DOHH2 (cell line): ENCODE results near the gene FRMD3.

Experiments
- H3F3A ChIP-seq: fragments of 200-600 bp; sonication (generic), shearing (Covaris generic); 2 replicates; pipeline ENCODE4 v1.6.0; 2016; ENCODE audit warnings: antibody characterized with exemption, mild to moderate bottlenecking; ENCODE audit not compliant: control insufficient read depth, insufficient read depth
- H3K27ac ChIP-seq: fragments of 200-600 bp; sonication (generic); 2 replicates; pipeline ENCODE4 v1.5.1; 2014; ENCODE audit warnings: low read depth, mild to moderate bottlenecking, low read length, moderate library complexity
- H3K27me3 ChIP-seq: fragments of 200-600 bp; sonication (generic); 2 replicates; pipeline ENCODE4 v1.6.1; 2014; ENCODE audit warnings: mild to moderate bottlenecking, low read length, mixed read lengths; ENCODE audit not compliant: control insufficient read depth
- H3K36me3 ChIP-seq: fragments of 200-600 bp; sonication (generic); 2 replicates; pipeline ENCODE4 v1.6.1; 2014; ENCODE audit warnings: mild to moderate bottlenecking, low read length, moderate library complexity, mixed read lengths; ENCODE audit not compliant: control insufficient read depth
- H3K4me1 ChIP-seq: fragments of 200-600 bp; sonication (generic); 2 replicates; pipeline ENCODE4 v1.6.1; 2014; ENCODE audit warnings: mild to moderate bottlenecking, low read length, mixed read lengths; ENCODE audit not compliant: control insufficient read depth
- H3K4me2 ChIP-seq: fragments of 200-600 bp; sonication (generic); 2 replicates; pipeline ENCODE4 v1.6.0; 2014; ENCODE audit warnings: mild to moderate bottlenecking, low read length, moderate library complexity
- H3K4me3 ChIP-seq: fragments of 200-600 bp; sonication (generic); 2 replicates; pipeline ENCODE4 v1.5.1; 2014; ENCODE audit warnings: mild to moderate bottlenecking, low read length, mixed read lengths
- H3K79me2 ChIP-seq: fragments of 200-600 bp; sonication (generic); 2 replicates; pipeline ENCODE4 v1.6.1; 2014; ENCODE audit warnings: mild to moderate bottlenecking, low read length, mixed read lengths; ENCODE audit not compliant: control insufficient read depth
- H3K9me2 ChIP-seq: fragments of 200-600 bp; sonication (generic); replicated peaks from 2 replicates; pipeline ENCODE4 v1.6.1; 2014; ENCODE audit warnings: mild to moderate bottlenecking, low read length, mixed read lengths; ENCODE audit not compliant: control insufficient read depth
- H3K9me3 ChIP-seq: fragments of 200-600 bp; sonication (generic); 2 replicates; pipeline ENCODE4 v1.6.1; 2014; ENCODE audit warnings: antibody characterized with exemption, low read length, mixed read lengths; ENCODE audit not compliant: control insufficient read depth, insufficient read depth
- H4K20me1 ChIP-seq: fragments of 200-600 bp; sonication (generic); 2 replicates; pipeline ENCODE4 v1.6.0; 2014; ENCODE audit warnings: low read depth, mild to moderate bottlenecking, antibody characterized with exemption, low read length, moderate library complexity; ENCODE audit not compliant: control insufficient read depth, insufficient read depth
- CTCF ChIP-seq: fragments of 200-600 bp; sonication (generic); IDR thresholded peaks from one replicate; pipeline ENCODE4 v1.5.1; 2014; ENCODE audit warnings: antibody characterized with exemption, mild to moderate bottlenecking, low read depth, low read length; ENCODE audit not compliant: poor library complexity, severe bottlenecking
- EZH2phosphoT487 ChIP-seq: fragments of 200-600 bp; sonication (generic); IDR thresholded peaks from 2 replicates; pipeline ENCODE4 v1.6.1; 2017; ENCODE audit warnings: borderline replicate concordance, mild to moderate bottlenecking, antibody characterized with exemption, low read length, moderate library complexity, mixed read lengths

The FRMD3 gene

DNA sequence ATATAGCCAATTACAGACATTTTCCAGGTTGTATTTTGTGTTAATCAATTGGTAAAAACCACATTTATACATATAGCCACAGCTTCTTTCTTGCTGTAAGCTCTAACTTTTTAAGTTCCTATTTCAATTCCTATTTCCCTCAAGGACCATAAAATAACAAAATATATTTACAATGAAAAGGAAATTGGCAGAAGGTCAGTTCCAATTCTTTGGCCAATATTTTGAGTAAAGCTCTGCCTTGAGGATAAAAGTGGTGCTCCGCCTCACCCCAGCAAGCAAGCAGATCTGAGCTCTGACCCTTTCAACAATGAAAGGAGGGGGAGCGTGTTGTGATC lies 271.9 kb downstream of the FRMD3 start:
- H3K9me2 ChIP-seq = no peaks in the 10 kb centered on the region
- no peaks in the 10 kb centered on the region for H3K4me1 ChIP-seq
- H3K79me2 ChIP-seq = no peaks in the 10 kb centered on the region
- no peaks in the 10 kb centered on the region for H3K9me3 ChIP-seq
- no peak overlapping the region for H3K27ac ChIP-seq
- no peaks in the 10 kb centered on the region for H3K27me3 ChIP-seq
- TF ChIP-seq EZH2phosphoT487 (no peak), CTCF (no peak)
- H3K4me2 ChIP-seq = no peak overlapping the region
- H3K4me3 ChIP-seq = no peak overlapping the region
- no peaks in the 10 kb centered on the region for H4K20me1 ChIP-seq
- no peaks in the 10 kb centered on the region for H3F3A ChIP-seq
- no peaks in the 10 kb centered on the region for H3K36me3 ChIP-seq

- Histone ChIP-seq H3K27ac (no peak overlapping the region), H3K4me1 (no peaks in the 10 kb centered on the region), H3K9me2 (no peaks in the 10 kb centered on the region), H3K27me3 (no peaks in the 10 kb centered on the region), H4K20me1 (no peaks in the 10 kb centered on the region), H3K36me3 (no peaks in the 10 kb centered on the region), H3K4me2 (no peak overlapping the region), H3K79me2 (no peaks in the 10 kb centered on the region), H3F3A (no peaks in the 10 kb centered on the region), H3K9me3 (no peaks in the 10 kb centered on the region), H3K4me3 (no peak overlapping the region)
- no peak for TF ChIP-seq CTCF
- TF ChIP-seq EZH2phosphoT487 = no peak
Observed at GRCh38 chr9:83264315-83264714, 273.9 kb downstream of the FRMD3 start.

DNA sequence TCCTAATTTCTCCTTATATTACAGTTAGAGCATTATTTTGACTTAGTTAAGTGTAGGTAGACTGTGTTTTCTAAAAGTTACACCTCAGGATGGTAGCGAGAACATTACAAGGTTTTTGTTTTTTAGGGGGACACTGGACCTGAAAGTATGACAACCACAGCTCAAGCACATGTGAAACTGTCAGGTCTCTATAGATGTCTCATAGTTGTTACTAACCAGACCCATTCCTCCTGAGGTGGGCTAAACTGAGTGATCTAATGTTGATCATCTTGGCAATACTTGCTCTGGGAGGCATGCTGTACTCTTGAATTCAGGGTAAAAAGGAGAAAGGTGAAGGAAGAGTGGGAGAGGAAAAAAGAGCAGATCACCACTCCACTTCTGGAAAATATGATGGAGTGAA lies 278.6 kb downstream of the FRMD3 start:
- Histone ChIP-seq H3K79me2 (no peaks in the 10 kb centered on the region), H3K4me2 (no peak overlapping the region), H3K9me2 (no peaks in the 10 kb centered on the region), H4K20me1 (no peaks in the 10 kb centered on the region), H3K4me3 (no peak overlapping the region), H3K27me3 (no peaks in the 10 kb centered on the region), H3F3A (no peaks in the 10 kb centered on the region), H3K9me3 (no peaks in the 10 kb centered on the region), H3K36me3 (no peaks in the 10 kb centered on the region), H3K4me1 (no peaks in the 10 kb centered on the region), H3K27ac (no peak overlapping the region)
- TF ChIP-seq CTCF = no peak
- TF ChIP-seq EZH2phosphoT487 = no peak
